ENCODE results near the gene SFTA2. TPM values are rescaled to one million over a fixed set of nuclear protein-coding genes. Genes with fewer than 3 reads are reported as not detected.

Gene SFTA2
- total and polyA plus RNA-seq, 9 of the 15 experiments (the other 6 are each of a cell fraction or from before 2014, with no cell fraction given) = not detected

DNA sequence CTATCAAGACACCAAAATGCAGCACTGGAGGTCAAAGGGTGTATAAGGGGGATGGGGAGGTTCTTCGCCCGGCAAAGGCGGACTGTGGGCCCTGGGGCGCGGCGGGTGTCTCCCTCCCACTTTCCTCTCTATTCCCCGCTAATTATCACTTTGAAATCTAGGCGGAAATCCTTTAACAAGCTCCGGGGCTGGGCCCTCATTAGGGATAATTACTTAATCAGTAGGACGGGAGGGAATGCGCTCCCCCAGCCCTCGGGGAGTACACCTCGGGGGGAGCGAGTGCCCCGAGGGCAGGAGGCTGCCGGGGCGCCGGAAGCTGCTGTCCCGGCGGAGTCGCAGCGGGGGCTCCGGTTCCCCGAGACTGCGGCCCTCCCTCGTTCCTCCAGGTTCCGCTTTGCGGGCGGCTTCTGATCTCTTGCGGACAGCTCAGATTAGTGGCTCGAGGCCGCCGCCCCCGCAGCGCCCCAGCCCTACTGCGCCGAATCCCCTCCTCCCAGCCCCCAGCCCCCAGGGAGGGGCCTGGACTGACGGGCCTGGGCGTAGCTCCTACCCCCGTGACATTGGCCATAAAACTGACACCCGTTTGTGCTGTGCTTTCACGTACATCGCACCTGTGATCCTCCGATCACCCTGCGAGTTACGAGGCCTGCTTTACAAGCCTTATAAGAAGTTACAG is 23.5 kb upstream of the SFTA2 start:
- POLR2A ChIA-PET = interaction anchor here (0.6 to 1.6 kb wide), 13 partner anchors 10 to 633 kb away, joined by 3 to 6 read pairs (median 3); partner anchors contain the start of gene MUCL3
- H3K9me3 ChIP-seq (replicated peaks; ENCODE audit: control insufficient read depth, insufficient read depth, low read depth, low read length) = no peaks in the 10 kb centered on the region
- FAIRE-seq (no peak), ATAC-seq (peak; percentile 99), DNase-seq (ENCODE audit: extremely low read depth in 1 of 4, low spot score in 3 of 4) (peak; percentile 89 to 92 (median 90))
- H3K36me3 ChIP-seq (ENCODE audit: control insufficient read depth, insufficient read depth, low read length) = no peaks in the 10 kb centered on the region
- H3K4me2 ChIP-seq (ENCODE audit: insufficient read depth, low read length) = peak overlapping the region; percentile 54
- peak overlapping the region; percentile 78 for H2AFZ ChIP-seq (ENCODE audit: low read depth, low read length)
- H3K79me2 ChIP-seq (ENCODE audit: control insufficient read depth, insufficient read depth, low read length) = no peaks in the 10 kb centered on the region
- WGBS (ENCODE audit: insufficient coverage, low coverage, missing lambda C conversion rate) = under 1% methylated on average over 41 of the region's 46 CpGs
- peak overlapping the region; percentile 37 for H3K4me3 ChIP-seq
- peak overlapping the region; percentile 42 to 89; a peak in 3 of 4 replicates for H3K9ac ChIP-seq (ENCODE audit: insufficient read depth in 1 of 2, low read depth in 2 of 2, low read length in 2 of 2)
- no peak overlapping the region for H3K27ac ChIP-seq (ENCODE audit: extremely low read depth, low read depth, low read length)
- BruUV-seq (replicated peaks) = no TSS peak
- CTCF ChIA-PET (ENCODE audit: low intra/inter-chr PET ratio) = no interaction called here
- peaks cover 18 to 62% of the 10 kb centered on the region in 2 experiments; a peak in 4 of 5 replicates for H3K27me3 ChIP-seq (ENCODE audit: control insufficient read depth in 2 of 2, insufficient read depth in 2 of 2, low read length in 2 of 2)
- H3K4me1 ChIP-seq (replicated peaks in 1 of 2; ENCODE audit: control insufficient read depth in 2 of 2, insufficient read depth in 2 of 2, low read length in 2 of 2) = peaks cover 8 to 15% of the 10 kb centered on the region in 2 experiments
- no peaks in the 10 kb centered on the region for H4K20me1 ChIP-seq (replicated peaks; ENCODE audit: control insufficient read depth, insufficient read depth, low read length)
- in situ Hi-C loops (cut with MboI) (no loop called here), intact Hi-C loops (cut with micrococcal nuclease) (loop anchor here (1.0 kb wide), 1 partner anchor 40 kb away; no protein-coding TSS in a partner anchor)
- no peaks in the 10 kb centered on the region for H3K9me1 ChIP-seq (ENCODE audit: control insufficient read depth, insufficient read depth, low read length)
- no peak for TF ChIP-seq PTBP1 (IDR thresholded peaks at IDR 0.05; ENCODE audit: low read depth, low read length)
- TF ChIP-seq POLR2B (IDR thresholded peaks at IDR 0.05; ENCODE audit: low read depth, partially characterized antibody) = peak; percentile 63
- TF ChIP-seq WHSC1 (IDR thresholded peaks at IDR 0.05; ENCODE audit: low read length) = no peak
- no peak for TF ChIP-seq ZNF79 (CRISPR knock-in tag; IDR thresholded peaks at IDR 0.05; ENCODE audit: low read depth)
- TF ChIP-seq DACH1 (IDR thresholded peaks at IDR 0.05; ENCODE audit: partially characterized antibody) = no peak
- no peak for TF ChIP-seq SMAD2 (IDR thresholded peaks at IDR 0.05; ENCODE audit: low read depth, low read length)
- TF ChIP-seq, protein P1, sequence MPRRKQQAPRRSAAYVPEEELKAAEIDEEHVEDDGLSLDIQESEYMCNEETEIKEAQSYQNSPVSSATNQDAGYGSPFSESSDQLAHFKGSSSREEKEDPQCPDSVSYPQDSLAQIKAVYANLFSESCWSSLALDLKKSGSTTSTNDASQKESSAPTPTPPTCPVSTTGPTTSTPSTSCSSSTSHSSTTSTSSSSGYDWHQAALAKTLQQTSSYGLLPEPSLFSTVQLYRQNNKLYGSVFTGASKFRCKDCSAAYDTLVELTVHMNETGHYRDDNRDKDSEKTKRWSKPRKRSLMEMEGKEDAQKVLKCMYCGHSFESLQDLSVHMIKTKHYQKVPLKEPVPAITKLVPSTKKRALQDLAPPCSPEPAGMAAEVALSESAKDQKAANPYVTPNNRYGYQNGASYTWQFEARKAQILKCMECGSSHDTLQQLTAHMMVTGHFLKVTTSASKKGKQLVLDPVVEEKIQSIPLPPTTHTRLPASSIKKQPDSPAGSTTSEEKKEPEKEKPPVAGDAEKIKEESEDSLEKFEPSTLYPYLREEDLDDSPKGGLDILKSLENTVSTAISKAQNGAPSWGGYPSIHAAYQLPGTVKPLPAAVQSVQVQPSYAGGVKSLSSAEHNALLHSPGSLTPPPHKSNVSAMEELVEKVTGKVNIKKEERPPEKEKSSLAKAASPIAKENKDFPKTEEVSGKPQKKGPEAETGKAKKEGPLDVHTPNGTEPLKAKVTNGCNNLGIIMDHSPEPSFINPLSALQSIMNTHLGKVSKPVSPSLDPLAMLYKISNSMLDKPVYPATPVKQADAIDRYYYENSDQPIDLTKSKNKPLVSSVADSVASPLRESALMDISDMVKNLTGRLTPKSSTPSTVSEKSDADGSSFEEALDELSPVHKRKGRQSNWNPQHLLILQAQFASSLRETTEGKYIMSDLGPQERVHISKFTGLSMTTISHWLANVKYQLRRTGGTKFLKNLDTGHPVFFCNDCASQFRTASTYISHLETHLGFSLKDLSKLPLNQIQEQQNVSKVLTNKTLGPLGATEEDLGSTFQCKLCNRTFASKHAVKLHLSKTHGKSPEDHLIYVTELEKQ (CRISPR knock-in tag; IDR thresholded peaks at IDR 0.05) = no peak
- TF ChIP-seq ILK (tag; IDR thresholded peaks at IDR 0.05; ENCODE audit: borderline replicate concordance, low read depth) = no peak
- TF ChIP-seq TAF7 (tag; IDR thresholded peaks at IDR 0.05) = peak; percentile 100
- peak; percentile 99 for TF ChIP-seq EGR1 (conservative IDR thresholded peaks at IDR 0.05)
- TF ChIP-seq ILF3 (IDR thresholded peaks at IDR 0.05; ENCODE audit: borderline replicate concordance) = no peak
- TF ChIP-seq MEF2D (tag; conservative IDR thresholded peaks at IDR 0.05; ENCODE audit: low read depth) = no peak
- peak; percentile 95 to 98; a peak in 3 of 4 replicates for TF ChIP-seq MAZ (CRISPR knock-in tag; conservative IDR thresholded peaks at IDR 0.05 in 1 of 2, IDR thresholded peaks at IDR 0.05 in 1 of 2)
- TF ChIP-seq HMGXB4 (CRISPR knock-in tag; IDR thresholded peaks at IDR 0.05) = no peak
- no peak for TF ChIP-seq OTX1 (CRISPR knock-in tag; IDR thresholded peaks at IDR 0.05)
- no peak; the same call in none of the 2 replicates for TF ChIP-seq SMARCE1 (IDR thresholded peaks at IDR 0.05)
- no peak for TF ChIP-seq RBM34 (IDR thresholded peaks at IDR 0.05; ENCODE audit: borderline replicate concordance, insufficient read depth, low read length)
- no peak for TF ChIP-seq KAT7 (CRISPR knock-in tag; IDR thresholded peaks at IDR 0.05; ENCODE audit: borderline replicate concordance)

Measured in K562 (cell line).